OCI-LY7 (cell line): ENCODE results near the gene PSAPL1.

Experiments
- EZH2phosphoT487 ChIP-seq: fragments of 200-600 bp; sonication (generic); IDR thresholded peaks from 2 replicates; pipeline ENCODE4 v1.6.1; 2018; ENCODE audit warnings: low read depth, borderline replicate concordance, mild to moderate bottlenecking, mixed run types, antibody characterized with exemption, low read length, moderate library complexity, mixed read lengths
- TF ChIP-seq, protein P1 (sequence below): fragments of 200-600 bp; sonication (generic); conservative IDR thresholded peaks from 2 replicates; pipeline ENCODE4 v1.5.1; 2014; ENCODE audit warnings: mild to moderate bottlenecking, antibody characterized with exemption, low read length, moderate library complexity, mixed read lengths

- TF ChIP-seq, protein P1, sequence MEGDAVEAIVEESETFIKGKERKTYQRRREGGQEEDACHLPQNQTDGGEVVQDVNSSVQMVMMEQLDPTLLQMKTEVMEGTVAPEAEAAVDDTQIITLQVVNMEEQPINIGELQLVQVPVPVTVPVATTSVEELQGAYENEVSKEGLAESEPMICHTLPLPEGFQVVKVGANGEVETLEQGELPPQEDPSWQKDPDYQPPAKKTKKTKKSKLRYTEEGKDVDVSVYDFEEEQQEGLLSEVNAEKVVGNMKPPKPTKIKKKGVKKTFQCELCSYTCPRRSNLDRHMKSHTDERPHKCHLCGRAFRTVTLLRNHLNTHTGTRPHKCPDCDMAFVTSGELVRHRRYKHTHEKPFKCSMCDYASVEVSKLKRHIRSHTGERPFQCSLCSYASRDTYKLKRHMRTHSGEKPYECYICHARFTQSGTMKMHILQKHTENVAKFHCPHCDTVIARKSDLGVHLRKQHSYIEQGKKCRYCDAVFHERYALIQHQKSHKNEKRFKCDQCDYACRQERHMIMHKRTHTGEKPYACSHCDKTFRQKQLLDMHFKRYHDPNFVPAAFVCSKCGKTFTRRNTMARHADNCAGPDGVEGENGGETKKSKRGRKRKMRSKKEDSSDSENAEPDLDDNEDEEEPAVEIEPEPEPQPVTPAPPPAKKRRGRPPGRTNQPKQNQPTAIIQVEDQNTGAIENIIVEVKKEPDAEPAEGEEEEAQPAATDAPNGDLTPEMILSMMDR = no peak
- no peak for TF ChIP-seq EZH2phosphoT487
Observed at GRCh38 chr4:7458477-7458876, 23.7 kb upstream of the PSAPL1 start.
